Ovary (tissue), 9 donors: ENCODE results near the gene ME3. TPM values are rescaled to one million over a fixed set of nuclear protein-coding genes. Genes with fewer than 3 reads are reported as not detected.

Experiments used
- DNase-seq, 5 donors: peaks; one replicate each; pipeline ENCODE4 v3.0.0-alpha.2; 2019 to 2020
- H3K27ac ChIP-seq, 2 donors: fragments of 200-600 bp; one replicate each; pipeline versions ENCODE4 v1.5.1 to v1.8.0; 2019 to 2022
- H3K27me3 ChIP-seq: fragments of 200-600 bp; one replicate; pipeline ENCODE4 v1.8.0; 2022
- H3K36me3 ChIP-seq: fragments of 200-600 bp; sonication (generic); one replicate; pipeline ENCODE4 v1.5.1; 2019
- H3K4me1 ChIP-seq: one replicate; pipeline ENCODE4 v1.8.1; 2013; ENCODE audit warnings: mild to moderate bottlenecking, moderate library complexity; ENCODE audit not compliant: insufficient read depth
- H3K4me3 ChIP-seq: fragments of 200-600 bp; sonication (generic); one replicate; pipeline ENCODE4 v1.5.1; 2017
- H3K9me3 ChIP-seq, 2 donors: fragments of 200-600 bp in 1 of 2; sonication (generic) in 1 of 2; one replicate each; pipeline versions ENCODE4 v1.5.1 to v1.8.1; 2013 to 2019; ENCODE audit warnings: mild to moderate bottlenecking in 1 of 2, moderate library complexity in 1 of 2
- CTCF ChIP-seq, 3 donors: fragments of 450-650 bp in 2 of 3; fragments of 200-600 bp in 1 of 3; IDR thresholded peaks; one replicate each; pipeline versions ENCODE4 v1.5.1 to v1.8.0; 2016 to 2022; ENCODE audit warnings: antibody characterized with exemption in 3 of 3, mild to moderate bottlenecking in 1 of 3
- EP300 ChIP-seq: sonication (generic); formaldehyde crosslinking; IDR thresholded peaks from one replicate; pipeline ENCODE4 v1.6.1; 2017; ENCODE audit warnings: antibody characterized with exemption
- POLR2A ChIP-seq: fragments of 450-650 bp; IDR thresholded peaks from one replicate; pipeline ENCODE4 v1.6.1; 2017; ENCODE audit warnings: antibody characterized with exemption, mild to moderate bottlenecking, moderate library complexity
- WGBS, 3 donors: extraction: QIAGEN DNeasy Blood & Tissue Kit in 1 of 3; methylation state at CpG; one replicate each; pipeline versions ENCODE4 v1.1.5 to v1.1.7; 2013 to 2017; 5-methylcytosine and 5-hydroxymethylcytosine counted together
- intact Hi-C, 4 donors: fragments of 100-400 bp; cut with DNase I; formaldehyde crosslinking; loops; one replicate each; pipeline versions ENCODE4 v1.11.0 to v1.15.1; 2022 to 2023
- polyA plus RNA-seq, 2 donors: library from polyadenylated mRNA; stranded (reverse); fragments of 200-250 nt in 1 of 2; fragments of 350-450 nt in 1 of 2; fragmentation: Illumina TruSeq in 1 of 2; extraction: RNeasy Lipid Tissue Mini Kit (QIAGEN cat#74804) in 1 of 2; gene quantifications; one replicate each; pipeline ENCODE4 v1.2.3, GENCODE V29; 2013 to 2014
- total RNA-seq, 7 donors: library from RNA; depleted of rRNA in 2 of 7; stranded (reverse); fragments of >200 nt in 2 of 7; fragmentation: NEBNext Ultra II Directional in 3 of 7; extraction: Animal tissue kit (Norgen Biotek cat#: 25700) in 3 of 7; gene quantifications; one replicate each; pipeline versions ENCODE4 v1.1.0 to v1.2.4, GENCODE V29; 2016 to 2023
- donor health status: DM: no; HTN: no; CAD: no; lungs with moderate emphysema.
- donor health status: DM: no; HTN: no; CAD: no.
- donor health status: Bipolar disorder and iron deficiency.
- donor health status: DM: yes; HTN: yes; CAD: no.
- donor health status: DM: no; HTN: no; CAD: no.
- donor health status: DM: yes; HTN: yes; CAD: no.

Gene ME3
- total and polyA plus RNA-seq, 9 donors = 25.2 to 48.6 (median 43.1) TPM

- WGBS, 3 donors = 93 to 94% (median 94%) methylated on average over 6 of the region's 6 CpGs
- H3K27me3 ChIP-seq = no peaks in the 10 kb centered on the region
- no peak for DNase-seq
- no peak for TF ChIP-seq CTCF (IDR thresholded peaks at IDR 0.05)
- no peak for TF ChIP-seq POLR2A
- TF ChIP-seq EP300 = no peak
- no peak overlapping the region for H3K27ac ChIP-seq
- H3K9me3 ChIP-seq = no peaks in the 10 kb centered on the region
- intact Hi-C loops = loop anchor here in 2 of 4 donors (2.0 to 10.0 kb wide), 3 partner anchors 45 to 261 kb away; partner anchors contain the start of gene PRSS23 (in 1 of the 2)
- no peak overlapping the region for H3K4me3 ChIP-seq
- H3K4me1 ChIP-seq = peaks cover 7% of the 10 kb centered on the region
- H3K36me3 ChIP-seq = no peaks in the 10 kb centered on the region
Observed at GRCh38 chr11:86673872-86674750, 1.7 kb upstream of the ME3 start.

DNA sequence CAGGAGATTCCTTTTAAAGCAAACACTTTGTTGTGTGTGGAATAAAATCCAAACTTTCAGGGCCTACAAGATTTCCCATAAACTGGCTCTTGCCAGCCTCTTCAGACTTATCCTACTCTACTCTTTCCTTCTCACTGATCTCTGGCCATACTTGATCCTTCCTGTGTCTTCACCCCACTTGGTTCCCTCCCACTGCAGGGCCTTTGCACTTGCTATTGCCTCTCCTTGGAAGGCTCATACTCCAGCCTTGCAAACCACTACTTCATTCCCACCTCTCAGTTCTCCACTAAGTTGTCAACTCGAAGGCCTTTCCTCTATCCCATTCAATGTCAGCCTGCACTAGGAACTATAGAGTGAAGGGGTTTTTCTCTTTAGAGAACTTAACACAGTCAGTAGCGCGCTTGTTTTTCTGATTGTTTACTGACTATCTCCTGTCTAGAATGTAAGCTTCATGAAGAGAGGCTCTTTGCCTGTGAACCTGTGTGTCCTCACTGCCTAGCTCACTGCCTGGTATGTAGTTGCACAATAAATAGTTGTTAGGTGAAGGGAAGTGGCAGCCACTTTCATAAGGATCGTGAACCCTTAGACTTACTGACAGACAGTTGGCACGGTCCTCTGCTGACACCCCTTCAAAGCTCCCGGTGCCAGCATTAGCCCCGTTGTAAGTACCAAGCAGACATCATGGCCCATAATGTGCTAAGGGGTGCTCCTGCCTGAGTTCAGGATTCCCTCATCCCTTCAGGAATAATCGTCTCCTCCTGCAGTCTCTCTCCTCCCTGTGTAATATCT lies 833 bp upstream of the ME3 start:
- H3K27me3 ChIP-seq = no peaks in the 10 kb centered on the region

GRCh38 chr11:86671531-86672006 lies 847 bp downstream of the ME3 start:
- peak overlapping the region; percentile 93 for H3K4me3 ChIP-seq

More for the DNA sequence above, 833 bp upstream of the ME3 start:
- 82 to 96% (median 95%) methylated on average over 8 of the region's 8 CpGs for WGBS, 3 donors
- no peaks in the 10 kb centered on the region for H3K36me3 ChIP-seq
- TF ChIP-seq POLR2A (no peak), CTCF (IDR thresholded peaks at IDR 0.05) (no peak), EP300 (no peak)
- no peak overlapping the region for H3K4me3 ChIP-seq
- H3K27ac ChIP-seq = peak overlapping the region in 1 of 2 donors; percentile 97
- DNase-seq = no peak
- peaks cover 8% of the 10 kb centered on the region for H3K4me1 ChIP-seq
- intact Hi-C loops = loop anchor here in 2 of 4 donors (2.0 to 10.0 kb wide), 3 partner anchors 44 to 262 kb away; partner anchors contain the start of gene PRSS23 (in 1 of the 2)
- H3K9me3 ChIP-seq = no peaks in the 10 kb centered on the region

More at GRCh38 chr11:86671531-86672006, 847 bp downstream of the ME3 start:
- Histone ChIP-seq H3K9me3 (no peaks in the 10 kb centered on the region), H3K36me3 (no peaks in the 10 kb centered on the region), H3K4me1 (peaks cover 4% of the 10 kb centered on the region), H3K27me3 (no peaks in the 10 kb centered on the region), H3K27ac (peak overlapping the region; percentile 93 to 97)
- WGBS, 3 donors = 0 to 3% (median 2%) methylated on average over 27 to 33 of the region's 33 CpGs
- no peak for TF ChIP-seq CTCF (IDR thresholded peaks at IDR 0.05)
- TF ChIP-seq POLR2A = peak; percentile 47
- TF ChIP-seq EP300 = no peak
- intact Hi-C loops = loop anchor here in 2 of 4 donors (2.0 to 10.0 kb wide), 3 partner anchors 43 to 263 kb away; partner anchors contain the start of gene PRSS23 (in 1 of the 2)
- peak; percentile 86 to 96 (median 91) for DNase-seq
